GM23248 (cell line): Measurements from ENCODE around the gene HDAC9.

ENCODE experiments used
- EZH2 ChIP-seq: fragments of 200-600 bp; sonication (generic); IDR thresholded peaks from 2 replicates; pipeline ENCODE4 v1.6.1; 2018; ENCODE audit warnings: antibody characterized with exemption, mild to moderate bottlenecking; ENCODE audit not compliant: insufficient read depth, poor library complexity, severe bottlenecking
- EZH2phosphoT487 ChIP-seq: fragments of 200-600 bp; sonication (generic); IDR thresholded peaks from 2 replicates; pipeline ENCODE4 v1.6.1; 2018; ENCODE audit warnings: antibody characterized with exemption, moderate library complexity, mild to moderate bottlenecking, low read depth; ENCODE audit not compliant: insufficient read depth

DNA sequence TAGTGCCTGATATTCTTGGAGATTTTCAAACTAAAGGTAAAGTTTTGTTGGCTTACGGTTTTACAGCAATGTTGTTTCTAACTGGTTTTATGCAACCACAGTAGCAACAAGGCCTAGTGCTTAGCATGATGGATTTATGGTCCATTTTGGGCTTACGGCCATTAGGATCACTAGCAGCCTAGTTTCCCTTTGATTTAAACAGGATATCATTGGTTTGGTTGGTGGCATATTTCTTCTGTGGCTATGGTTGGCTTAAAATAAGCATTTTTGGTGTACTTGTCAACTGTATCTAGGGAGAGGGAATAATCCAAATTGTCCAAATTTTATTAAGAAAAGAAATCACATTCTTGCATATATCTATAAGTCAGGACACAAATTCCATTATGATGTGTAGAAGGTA is 194.0 kb downstream of the HDAC9 start:
- TF ChIP-seq EZH2 (no peak), EZH2phosphoT487 (no peak)
